Measurements from ENCODE around the gene SORT1.
"Not testable (repeated sequence)": the region's sequence is repeated elsewhere in the genome, so short reads cannot be mapped to it uniquely, and the experiment has no call there.

Gene SORT1

DNA sequence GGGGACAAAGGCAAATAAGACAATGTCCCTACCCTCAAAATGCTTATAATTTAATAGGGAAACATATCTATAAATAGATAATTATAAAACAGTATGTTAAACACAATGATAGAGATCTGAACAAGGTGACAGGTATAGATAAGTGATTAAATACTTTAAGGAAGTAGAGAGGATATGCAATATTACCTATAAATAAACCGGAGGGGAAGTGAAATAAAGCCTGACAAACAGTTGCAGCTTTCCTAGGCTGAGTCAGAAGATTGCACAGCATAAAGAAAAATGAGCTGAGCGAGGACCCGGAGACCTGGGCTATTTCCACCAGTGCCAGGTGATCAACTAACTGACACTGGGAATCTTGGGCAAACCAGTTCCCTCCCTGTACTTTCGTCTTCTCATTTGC lies 103.2 kb downstream of the SORT1 start:
- DNase-seq, result no peak

DNA sequence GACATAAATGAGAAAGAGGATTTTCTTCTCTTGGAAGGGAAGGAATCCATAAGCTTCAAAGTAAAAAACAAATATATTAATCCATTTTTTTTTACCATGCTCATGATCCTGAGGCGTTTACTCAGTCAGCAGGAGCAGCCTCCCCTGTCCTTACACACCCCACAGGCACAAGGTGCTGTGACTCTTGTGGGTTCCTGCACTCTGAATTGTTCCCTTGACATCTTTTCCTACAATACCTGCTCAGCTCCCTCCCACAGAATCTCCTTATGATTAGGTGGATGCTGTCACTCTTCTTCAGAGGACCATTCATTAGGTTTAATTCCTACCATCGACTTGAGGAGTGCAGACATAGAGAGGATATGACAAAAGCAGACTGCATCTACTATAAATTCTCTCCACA lies 104.7 kb downstream of the SORT1 start:
- no peak for DNase-seq

DNA sequence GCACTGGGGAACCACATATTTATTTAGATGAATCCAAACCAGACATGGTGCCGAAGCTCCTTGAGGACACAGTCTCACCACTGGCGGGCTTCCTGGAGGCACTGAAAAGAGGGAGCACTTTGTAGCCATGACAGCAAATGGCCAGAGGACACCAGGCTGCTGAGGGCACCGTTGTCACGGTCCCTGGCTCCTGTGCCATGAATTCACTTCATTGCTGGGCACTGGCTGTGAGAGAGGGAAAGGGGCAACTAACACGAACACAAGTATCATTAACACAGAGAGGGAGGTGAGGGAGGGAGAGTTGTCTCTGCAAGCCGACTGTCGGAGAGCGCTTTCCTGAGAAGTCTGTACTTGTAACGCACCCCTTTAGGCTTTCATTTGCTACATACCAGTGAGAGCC lies 105.4 kb downstream of the SORT1 start:
- no peak for DNase-seq

DNA sequence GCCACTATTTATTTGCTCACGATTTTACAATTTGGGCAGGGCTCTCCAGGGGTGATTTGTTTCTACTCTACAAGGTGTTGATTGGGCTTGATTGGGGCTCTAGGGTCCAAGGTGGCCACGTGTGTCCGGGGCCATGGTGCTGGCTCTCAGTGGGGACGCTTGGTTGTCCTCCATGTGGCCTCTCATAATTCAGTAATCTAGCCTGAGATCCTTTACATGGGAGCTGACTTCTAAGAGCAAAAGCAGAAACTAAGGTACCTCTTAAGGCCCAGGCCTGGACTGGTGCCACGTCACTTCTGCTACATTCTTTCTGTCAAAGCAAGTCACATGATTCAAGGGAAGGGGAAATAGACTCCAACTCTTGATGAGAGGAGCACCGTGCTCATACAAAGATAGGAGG lies 106.7 kb downstream of the SORT1 start:
- peak; percentile 22 for DNase-seq

DNA sequence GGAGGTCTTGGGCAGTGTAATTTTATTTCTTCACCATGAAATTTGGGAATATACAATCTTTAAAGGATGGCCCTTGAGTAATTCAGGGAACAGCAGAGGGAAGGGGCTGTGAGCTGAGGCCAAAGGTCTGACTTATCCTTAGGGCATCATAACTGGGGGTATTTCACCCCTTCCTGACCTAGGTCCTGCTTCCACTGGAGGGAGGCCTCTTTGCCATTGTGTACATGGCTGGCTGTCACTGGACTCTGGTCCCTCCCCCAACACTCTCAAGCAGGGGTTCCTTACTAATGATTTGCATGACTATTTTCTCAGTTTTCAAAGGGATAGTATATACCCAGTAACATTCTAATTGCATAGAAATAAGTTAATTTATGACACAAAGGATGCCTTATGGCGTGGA lies 107.6 kb downstream of the SORT1 start:
- no peak for DNase-seq

DNA sequence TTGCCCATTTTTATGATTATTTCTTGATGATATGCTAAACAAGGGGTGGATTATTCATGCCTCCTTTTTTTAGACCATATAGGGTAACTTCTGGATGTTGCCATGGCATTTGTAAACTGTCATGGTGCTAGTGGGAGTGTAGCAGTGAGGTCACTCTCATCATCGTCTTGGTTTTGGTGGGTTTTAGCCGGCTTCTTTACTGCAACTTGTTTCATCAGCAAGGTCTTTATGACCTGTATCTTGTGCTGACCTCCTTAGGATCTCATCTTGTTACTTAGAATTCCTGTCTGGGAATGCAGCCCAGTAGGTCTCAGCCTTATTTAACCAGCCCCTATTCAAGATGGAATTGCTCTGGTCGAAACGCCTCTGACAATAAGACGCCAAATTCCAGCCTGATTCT lies 111.0 kb downstream of the SORT1 start:
- DNase-seq, result not testable (repeated sequence)

DNA sequence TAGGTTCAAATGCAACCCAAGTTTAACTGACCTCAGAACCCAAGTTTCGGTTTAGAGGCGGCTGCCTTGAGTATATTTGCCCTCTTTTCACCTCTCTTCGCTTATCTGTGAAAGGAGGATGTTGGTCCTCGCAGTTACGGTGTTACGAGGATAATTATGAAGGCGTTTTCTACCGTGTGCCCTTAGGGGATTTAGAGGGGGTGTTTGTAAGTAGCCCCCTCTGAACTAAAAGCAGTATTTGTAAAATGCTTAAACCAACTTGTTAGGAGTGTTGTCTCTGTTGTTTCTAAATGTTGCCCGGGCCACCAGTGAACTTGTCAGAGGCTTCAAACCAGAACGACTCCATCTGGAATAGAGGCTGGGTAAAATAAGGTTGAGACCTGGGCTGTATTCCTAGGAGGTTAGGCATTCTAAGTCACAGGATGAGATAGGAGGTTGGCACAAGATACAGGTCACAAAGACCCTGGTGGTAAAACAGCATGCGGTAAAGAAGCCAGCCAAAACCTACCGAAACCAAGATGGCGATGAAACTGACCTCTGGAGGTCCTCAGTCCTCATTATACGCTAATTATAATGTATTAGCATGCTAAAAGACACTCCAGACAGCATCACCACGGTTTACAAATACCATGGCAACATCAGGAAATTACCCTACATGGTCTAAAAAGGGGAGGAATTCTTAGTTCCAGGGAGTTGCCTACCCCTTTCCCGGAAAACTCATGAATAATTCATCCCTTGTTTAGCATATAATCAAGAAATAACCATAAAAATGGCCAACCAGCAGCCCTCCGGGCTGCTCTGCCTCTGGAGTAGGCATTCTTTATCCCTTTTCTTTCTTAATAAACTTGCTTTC lies 113.7 kb downstream of the SORT1 start:
- no peak for DNase-seq

DNA sequence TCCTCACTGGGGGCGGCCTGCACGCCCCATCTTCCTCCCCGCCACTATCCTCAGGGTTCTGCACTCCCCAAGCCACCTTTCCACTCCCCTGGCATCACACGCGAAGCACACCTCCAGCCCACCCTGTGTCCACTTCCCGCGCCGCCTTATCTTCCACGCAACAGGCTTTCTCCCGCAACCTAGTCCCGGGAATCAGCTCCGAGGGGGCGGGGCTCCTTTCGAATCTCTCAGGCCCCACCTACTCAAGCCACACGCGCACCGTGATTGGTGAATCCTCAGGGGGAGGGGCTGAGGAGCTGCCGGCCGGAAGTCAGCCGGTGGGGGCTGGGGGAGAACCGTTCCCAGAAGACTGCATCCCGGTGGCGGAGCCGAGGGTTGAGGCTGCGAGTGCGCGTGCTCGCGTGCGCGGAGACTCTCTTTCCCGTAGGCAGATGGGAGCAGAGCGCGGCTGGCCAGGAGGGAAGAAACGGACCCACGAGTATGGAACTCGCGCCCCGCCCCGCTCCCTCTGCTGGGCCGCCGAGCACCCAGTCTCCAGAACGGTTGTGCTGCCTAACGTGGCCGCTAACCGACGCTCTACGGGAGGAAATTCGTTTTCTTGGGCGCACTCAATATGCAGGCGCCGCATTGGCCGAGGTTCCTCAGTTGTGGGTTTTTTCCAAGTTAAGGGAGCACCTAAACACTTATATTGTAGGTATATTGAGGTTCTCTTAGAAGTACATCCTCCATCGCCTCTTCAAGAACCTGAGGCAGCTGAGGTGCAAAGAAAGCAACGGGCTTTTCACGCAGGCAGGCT lies 114.6 kb downstream of the SORT1 start, which contains the start of gene PSRC1:
PSRC1 (minus strand) TSS at position 194 of the 796 bp plus-strand sequence.
- DNase-seq, result peak; percentile 92

DNA sequence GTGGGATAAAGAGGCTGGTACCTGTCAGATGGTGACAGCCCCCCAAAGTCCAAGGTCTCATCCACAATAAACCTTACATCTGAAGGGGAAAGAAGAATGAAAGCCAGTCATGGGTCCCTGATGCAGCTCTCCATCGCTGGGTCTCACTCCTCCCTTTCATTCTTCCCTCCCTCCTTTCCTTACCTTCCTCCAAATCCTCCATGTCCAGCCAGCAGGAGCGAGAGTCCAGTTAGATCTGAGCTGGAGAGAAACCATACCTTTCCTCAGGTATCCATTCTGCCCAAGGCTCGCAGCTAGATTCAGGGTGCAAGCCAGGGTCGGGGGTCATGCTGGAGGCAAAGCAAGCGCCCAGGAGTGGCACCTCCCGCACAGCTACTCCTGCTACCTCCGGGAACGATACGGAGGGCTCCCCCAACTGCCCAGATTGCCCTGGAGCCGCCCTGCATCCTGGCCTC lies 115.2 kb downstream of the SORT1 start:
- no peak for DNase-seq

DNA sequence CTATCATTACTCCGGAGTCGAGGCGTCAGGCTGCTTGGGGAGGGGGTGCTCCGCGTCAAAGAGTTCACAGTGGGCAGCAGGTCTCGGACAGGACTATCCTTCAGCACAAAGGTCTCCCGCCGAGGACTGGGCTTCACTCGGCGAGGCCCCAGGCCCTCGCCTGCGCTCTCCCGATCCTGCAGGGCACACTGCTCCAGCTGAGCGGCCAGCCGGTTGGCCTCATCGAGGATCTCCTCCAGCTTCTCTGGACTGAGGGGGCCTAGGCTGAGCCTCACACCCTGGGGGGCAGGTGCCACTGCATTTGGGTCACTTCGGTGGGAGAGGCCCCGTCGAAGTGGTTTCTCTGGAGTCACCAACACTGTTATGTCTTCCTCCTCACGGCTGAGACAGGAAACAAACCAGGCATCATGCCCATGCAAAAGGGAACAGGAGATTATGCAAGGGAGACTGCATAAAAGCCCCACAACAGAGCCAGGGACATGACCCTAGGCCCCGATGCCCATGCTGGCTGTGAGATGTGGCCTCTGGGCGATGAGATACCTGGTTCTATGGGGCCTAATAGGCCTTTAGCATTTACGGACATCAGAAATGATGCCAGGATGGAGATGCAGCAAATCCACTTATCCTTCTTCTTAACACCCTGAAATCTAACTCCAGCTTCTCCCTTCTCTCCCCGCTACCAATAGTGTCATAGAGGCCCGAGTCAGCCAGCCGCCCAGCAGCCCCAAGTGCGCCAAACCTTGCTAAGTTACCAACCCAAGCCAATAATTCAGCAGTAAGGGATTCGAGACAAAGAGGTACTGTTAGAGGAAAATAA lies 115.8 kb downstream of the SORT1 start:
- DNase-seq, result no peak

DNA sequence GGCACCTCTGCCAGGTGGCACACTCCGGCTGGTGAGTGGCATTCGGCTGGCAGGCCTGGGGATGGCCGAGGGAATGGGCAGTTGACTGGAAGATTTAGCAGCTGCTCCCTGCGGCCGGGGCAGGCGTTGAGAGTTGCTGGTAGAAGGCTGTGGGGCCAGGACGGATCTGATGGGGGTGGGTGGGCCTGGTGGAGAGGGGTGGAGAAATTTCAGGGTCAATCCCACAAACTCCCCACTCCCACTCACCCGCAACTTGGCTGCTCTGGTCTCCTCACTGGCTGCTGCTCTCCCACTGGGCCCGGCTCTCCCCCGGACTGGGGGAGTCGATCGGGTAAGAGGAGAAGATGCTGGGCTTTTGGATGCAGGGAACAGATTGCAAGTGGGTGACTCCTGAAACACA lies 116.9 kb downstream of the SORT1 start:
- DNase-seq, result no peak

DNA sequence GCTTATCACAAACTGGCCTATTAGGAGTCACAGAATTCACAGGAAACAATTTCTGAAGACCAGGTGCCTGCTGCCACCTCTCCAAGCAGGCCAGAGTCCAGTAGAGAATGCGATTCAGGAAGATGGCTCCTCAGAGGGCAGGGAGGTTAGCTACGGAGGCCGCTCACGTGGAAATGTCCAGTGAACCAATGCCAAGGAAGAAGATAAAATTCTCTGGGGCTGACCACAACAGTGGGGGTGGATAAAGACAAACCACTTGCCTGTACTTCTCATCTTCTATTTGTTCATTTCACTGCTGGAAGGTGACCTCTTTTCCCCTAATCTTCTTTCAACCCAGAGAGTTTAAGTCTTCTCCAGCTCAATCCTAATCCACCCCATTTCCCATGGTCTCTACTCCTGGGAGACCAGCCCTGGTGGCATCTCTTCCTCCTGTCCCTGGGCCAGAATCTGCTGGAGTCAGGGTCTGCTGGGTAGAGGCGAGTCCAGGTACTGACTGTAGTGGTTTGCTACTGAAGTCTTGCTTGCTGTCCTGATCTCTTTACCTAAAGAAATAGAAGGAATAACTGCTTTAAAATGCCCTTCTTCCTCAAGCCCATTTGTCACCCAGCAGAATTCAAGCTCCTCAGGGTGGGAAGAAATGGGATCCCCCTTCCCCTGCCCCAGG lies 118.0 kb downstream of the SORT1 start:
- no peak for DNase-seq

DNA sequence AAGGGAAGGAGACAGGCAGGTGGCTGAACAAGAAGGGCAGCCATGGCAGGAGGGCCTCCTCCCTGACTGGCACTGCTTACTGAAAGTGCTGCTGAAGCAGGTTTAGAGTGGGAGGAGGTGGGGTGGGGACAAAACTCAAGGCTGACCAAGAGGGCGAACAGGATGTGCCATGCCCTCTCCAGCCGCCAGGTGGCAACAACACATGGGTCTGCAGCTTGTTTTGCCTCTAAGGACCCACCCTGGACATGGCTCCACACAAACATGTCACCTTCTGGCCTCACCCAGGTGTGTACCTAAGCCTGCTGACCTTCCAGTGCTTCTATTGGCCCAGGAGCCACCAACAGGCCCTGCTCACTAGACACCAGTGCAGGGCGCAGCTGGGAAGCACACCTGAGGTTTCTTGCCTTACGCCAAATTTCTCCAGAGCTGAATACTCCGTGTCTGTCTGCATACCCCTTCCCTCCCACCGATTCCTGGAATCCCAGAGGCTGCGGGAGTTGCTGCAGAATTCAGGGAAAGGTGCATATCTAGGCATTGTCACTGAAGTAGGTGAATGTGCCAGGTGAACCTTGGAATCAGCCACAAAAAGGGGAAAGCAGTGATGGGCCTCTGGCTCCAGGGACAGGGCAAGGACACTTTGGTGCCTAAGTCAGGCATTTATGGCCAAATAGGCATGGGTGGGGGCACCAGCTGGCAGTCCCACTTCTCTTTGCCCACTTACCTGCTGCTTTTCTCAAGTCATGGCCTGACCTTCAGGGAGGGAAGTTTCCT lies 120.1 kb downstream of the SORT1 start:
- peak; percentile 80 for DNase-seq

DNA sequence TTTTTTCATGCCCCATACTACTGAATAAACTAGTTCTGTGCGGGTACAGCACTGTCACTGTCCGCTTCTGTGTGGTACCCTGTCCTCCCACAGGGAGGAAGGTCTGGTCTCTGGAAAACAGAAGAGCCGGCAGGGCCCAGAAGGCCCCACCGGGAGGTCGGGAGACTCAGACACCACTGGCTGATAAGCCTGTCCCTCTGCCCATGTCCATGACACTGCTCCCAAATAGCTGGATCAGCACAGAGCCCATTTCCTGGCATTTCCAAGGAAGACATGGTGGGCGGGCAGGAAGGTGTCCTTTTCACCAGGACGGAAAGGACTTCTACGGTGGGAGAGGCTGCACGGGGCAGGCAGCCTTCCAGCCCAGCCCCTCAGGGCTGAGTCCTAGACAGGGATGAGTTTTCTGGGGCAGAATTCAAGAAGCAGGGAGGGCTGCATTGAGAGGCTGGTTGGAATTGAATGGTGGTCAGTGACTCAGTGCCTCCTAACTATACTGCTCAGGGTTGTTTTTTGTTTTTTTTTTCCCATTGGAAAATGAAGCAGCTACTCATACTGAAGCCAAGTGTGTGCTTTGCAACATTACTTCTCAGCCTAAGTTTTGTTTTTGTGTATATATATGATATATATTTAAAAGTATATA lies 121.9 kb downstream of the SORT1 start:
- no peak for DNase-seq

DNA sequence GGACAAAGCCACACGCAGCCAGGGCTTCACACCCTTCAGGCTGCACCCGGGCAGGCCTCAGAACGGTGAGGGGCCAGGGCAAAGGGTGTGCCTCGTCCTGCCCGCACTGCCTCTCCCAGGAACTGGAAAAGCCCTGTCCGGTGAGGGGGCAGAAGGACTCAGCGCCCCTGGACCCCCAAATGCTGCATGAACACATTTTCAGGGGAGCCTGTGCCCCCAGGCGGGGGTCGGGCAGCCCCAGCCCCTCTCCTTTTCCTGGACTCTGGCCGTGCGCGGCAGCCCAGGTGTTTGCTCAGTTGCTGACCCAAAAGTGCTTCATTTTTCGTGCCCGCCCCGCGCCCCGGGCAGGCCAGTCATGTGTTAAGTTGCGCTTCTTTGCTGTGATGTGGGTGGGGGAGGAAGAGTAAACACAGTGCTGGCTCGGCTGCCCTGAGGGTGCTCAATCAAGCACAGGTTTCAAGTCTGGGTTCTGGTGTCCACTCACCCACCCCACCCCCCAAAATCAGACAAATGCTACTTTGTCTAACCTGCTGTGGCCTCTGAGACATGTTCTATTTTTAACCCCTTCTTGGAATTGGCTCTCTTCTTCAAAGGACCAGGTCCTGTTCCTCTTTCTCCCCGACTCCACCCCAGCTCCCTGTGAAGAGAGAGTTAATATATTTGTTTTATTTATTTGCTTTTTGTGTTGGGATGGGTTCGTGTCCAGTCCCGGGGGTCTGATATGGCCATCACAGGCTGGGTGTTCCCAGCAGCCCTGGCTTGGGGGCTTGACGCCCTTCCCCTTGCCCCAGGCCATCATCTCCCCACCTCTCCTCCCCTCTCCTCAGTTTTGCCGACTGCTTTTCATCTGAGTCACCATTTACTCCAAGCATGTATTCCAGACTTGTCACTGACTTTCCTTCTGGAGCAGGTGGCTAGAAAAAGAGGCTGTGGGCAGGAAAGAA lies 122.9 kb downstream of the SORT1 start:
- DNase-seq, result no peak

DNA sequence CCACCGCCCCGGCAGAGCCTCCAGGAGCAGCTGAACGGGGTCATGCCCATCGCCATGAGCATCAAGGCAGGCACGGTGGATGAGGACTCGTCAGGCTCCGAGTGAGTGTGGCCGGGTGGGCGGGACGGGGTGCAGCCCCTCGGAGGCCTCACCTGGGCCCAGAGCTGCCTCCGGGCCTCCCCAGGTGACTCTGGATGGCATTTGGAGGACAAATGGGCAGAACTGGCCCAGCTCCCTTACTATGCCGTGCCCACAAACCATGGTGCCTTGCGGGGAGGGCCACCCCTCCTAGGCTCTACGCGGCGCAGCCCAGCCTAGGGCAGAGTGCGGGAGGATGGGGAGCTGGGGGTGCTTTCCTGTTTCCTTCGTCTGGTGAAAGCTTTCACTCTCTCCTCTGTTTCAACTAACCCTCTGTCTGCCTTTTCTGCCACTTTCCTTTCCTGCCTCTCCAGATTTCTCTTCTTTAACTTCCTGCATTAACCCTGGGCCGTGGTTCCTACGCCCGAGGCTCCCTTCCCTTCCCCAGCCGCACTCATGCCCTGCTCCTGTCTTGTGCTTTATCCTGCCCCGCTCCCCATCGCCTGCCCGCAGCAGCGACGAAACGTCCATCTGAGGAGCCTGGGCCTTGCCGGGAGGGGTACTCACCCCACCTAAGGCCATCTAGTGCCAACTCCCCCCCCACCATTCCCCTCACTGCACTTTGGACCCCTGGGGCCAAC lies 124.0 kb downstream of the SORT1 start:
- DNase-seq, result no peak

DNA sequence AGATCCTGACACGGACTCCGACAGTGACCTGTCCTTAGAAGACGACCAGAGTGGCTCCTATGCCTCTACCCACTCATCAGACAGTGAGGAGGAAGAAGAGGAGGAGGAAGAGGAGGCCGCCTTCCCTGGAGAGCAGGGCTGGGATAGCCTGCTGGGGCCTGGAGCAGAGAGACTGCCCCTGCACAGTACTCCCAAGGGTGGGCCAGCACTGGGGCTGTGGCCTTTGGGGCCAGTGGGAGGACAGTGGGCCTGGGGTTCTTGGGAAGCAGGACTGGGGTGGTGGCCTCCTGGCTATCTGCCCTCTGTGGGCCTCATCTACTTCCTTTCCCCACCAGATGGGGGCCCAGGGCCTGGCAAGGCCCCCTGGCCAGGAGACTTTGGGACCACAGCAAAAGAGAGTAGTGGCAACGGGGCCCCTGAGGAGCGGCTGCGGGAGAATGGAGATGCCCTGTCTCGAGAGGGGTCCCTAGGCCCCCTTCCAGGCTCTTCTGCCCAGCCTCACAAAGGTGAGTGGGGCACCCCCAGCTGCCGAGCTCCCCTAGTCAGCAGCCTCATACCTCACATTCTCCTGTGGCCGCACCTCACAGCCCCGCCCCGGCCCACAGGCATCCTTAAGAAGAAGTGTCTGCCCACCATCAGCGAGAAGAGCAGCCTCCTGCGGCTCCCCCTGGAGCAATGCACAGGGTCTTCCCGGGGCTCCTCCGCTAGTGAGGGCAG lies 124.7 kb downstream of the SORT1 start:
- DNase-seq, result no peak

DNA sequence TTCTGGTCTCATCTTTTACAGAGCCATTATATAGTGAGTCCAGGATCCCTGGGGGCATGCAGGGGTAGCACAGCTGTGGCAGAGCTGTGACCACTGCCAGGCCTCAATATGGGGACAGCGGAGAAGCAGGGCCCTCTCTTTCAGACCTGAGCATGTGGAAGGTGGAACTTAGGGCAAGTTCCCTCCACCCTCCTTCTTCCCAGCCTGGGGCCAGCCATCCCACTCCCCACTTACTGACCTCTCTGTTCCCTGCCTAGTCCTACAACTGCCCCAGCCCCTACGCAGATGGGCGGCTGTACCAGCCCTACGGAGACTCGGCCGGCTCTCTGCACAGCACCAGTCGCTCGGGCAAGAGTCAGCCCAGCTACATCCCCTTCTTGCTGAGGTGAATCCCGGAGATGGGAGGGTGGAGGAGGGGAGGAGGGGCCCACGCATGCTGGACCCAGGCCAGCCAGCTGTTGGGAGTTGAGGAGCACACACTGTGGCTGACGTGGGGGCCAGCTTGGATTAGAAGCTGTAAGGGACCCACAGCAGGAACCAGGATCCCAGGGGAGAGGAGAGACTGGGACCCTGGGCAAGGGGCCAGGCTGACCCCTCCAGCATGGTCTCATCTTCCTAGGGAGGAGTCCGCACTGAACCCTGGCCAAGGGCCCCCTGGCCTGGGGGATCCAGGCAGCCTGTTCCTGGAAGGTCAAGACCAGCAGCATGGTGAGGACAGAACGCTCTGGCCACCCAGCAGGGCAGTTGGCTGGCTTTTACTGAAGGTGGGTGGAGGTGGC lies 125.5 kb downstream of the SORT1 start:
- no peak for DNase-seq

Measured in hematopoietic multipotent progenitor cell treated with erythropoietin and hydrocortisone succinate and interleukin-3 and kit ligand, for 8 days (in vitro differentiated cells).